ENCODE results near the gene RAMAC.

The RAMAC gene

GRCh38 chr15:82966671-82967071 is 19.3 kb upstream of the RAMAC start:
- no peak for DNase-seq

GRCh38 chr15:82968066-82968465 is 17.9 kb upstream of the RAMAC start:
- Histone ChIP-seq H3K4me1 (ENCODE audit: control insufficient read depth, insufficient read depth, low read length, poor library complexity, severe bottlenecking) (no peaks in the 10 kb centered on the region), H3K27me3 (replicated peaks; ENCODE audit: control insufficient read depth, insufficient read depth, low read length, poor library complexity, severe bottlenecking) (no peaks in the 10 kb centered on the region), H3K36me3 (ENCODE audit: control insufficient read depth, insufficient read depth, low read length) (no peaks in the 10 kb centered on the region), H3K9me3 (ENCODE audit: control insufficient read depth, low read length) (no peaks in the 10 kb centered on the region), H3K4me3 (ENCODE audit: insufficient read depth, low read depth, low read length, poor library complexity, severe bottlenecking) (no peak overlapping the region), H3K27ac (ENCODE audit: insufficient read depth, low read length, poor library complexity, severe bottlenecking) (no peak overlapping the region)
- no peak for DNase-seq

More at GRCh38 chr15:82966671-82967071, 19.3 kb upstream of the RAMAC start:
- no peaks in the 10 kb centered on the region for H3K27me3 ChIP-seq (replicated peaks; ENCODE audit: control insufficient read depth, insufficient read depth, low read length, poor library complexity, severe bottlenecking)
- H3K9me3 ChIP-seq (ENCODE audit: control insufficient read depth, low read length): no peaks in the 10 kb centered on the region
- no peak overlapping the region for H3K27ac ChIP-seq (ENCODE audit: insufficient read depth, low read length, poor library complexity, severe bottlenecking)
- no peaks in the 10 kb centered on the region for H3K4me1 ChIP-seq (ENCODE audit: control insufficient read depth, insufficient read depth, low read length, poor library complexity, severe bottlenecking)
- H3K4me3 ChIP-seq (ENCODE audit: insufficient read depth, low read depth, low read length, poor library complexity, severe bottlenecking): no peak overlapping the region
- H3K36me3 ChIP-seq (ENCODE audit: control insufficient read depth, insufficient read depth, low read length): no peaks in the 10 kb centered on the region

- Histone ChIP-seq H3K4me3 (ENCODE audit: insufficient read depth, low read depth, low read length, poor library complexity, severe bottlenecking) (no peak overlapping the region), H3K9me3 (ENCODE audit: control insufficient read depth, low read length) (no peaks in the 10 kb centered on the region), H3K4me1 (ENCODE audit: control insufficient read depth, insufficient read depth, low read length, poor library complexity, severe bottlenecking) (no peaks in the 10 kb centered on the region), H3K27ac (ENCODE audit: insufficient read depth, low read length, poor library complexity, severe bottlenecking) (no peak overlapping the region), H3K27me3 (replicated peaks; ENCODE audit: control insufficient read depth, insufficient read depth, low read length, poor library complexity, severe bottlenecking) (no peaks in the 10 kb centered on the region), H3K36me3 (ENCODE audit: control insufficient read depth, insufficient read depth, low read length) (no peaks in the 10 kb centered on the region)
- no peak for DNase-seq
Measured at GRCh38 chr15:82969353-82969752, 16.7 kb upstream of the RAMAC start.

- Histone ChIP-seq H3K4me3 (ENCODE audit: insufficient read depth, low read depth, low read length, poor library complexity, severe bottlenecking) (no peak overlapping the region), H3K27ac (ENCODE audit: insufficient read depth, low read length, poor library complexity, severe bottlenecking) (no peak overlapping the region), H3K4me1 (ENCODE audit: control insufficient read depth, insufficient read depth, low read length, poor library complexity, severe bottlenecking) (no peaks in the 10 kb centered on the region), H3K9me3 (ENCODE audit: control insufficient read depth, low read length) (no peaks in the 10 kb centered on the region), H3K36me3 (ENCODE audit: control insufficient read depth, insufficient read depth, low read length) (no peaks in the 10 kb centered on the region), H3K27me3 (replicated peaks; ENCODE audit: control insufficient read depth, insufficient read depth, low read length, poor library complexity, severe bottlenecking) (no peaks in the 10 kb centered on the region)
- no peak for DNase-seq
Measured at GRCh38 chr15:82970078-82970686, 15.8 kb upstream of the RAMAC start.

GRCh38 chr15:82970696-82971095 is 15.3 kb upstream of the RAMAC start:
- DNase-seq: no peak
- Histone ChIP-seq H3K27me3 (replicated peaks; ENCODE audit: control insufficient read depth, insufficient read depth, low read length, poor library complexity, severe bottlenecking) (no peaks in the 10 kb centered on the region), H3K27ac (ENCODE audit: insufficient read depth, low read length, poor library complexity, severe bottlenecking) (no peak overlapping the region), H3K4me3 (ENCODE audit: insufficient read depth, low read depth, low read length, poor library complexity, severe bottlenecking) (no peak overlapping the region), H3K36me3 (ENCODE audit: control insufficient read depth, insufficient read depth, low read length) (no peaks in the 10 kb centered on the region), H3K9me3 (ENCODE audit: control insufficient read depth, low read length) (no peaks in the 10 kb centered on the region), H3K4me1 (ENCODE audit: control insufficient read depth, insufficient read depth, low read length, poor library complexity, severe bottlenecking) (no peaks in the 10 kb centered on the region)

GRCh38 chr15:82971218-82971984 is 14.6 kb upstream of the RAMAC start:
- Histone ChIP-seq H3K27me3 (replicated peaks; ENCODE audit: control insufficient read depth, insufficient read depth, low read length, poor library complexity, severe bottlenecking) (no peaks in the 10 kb centered on the region), H3K27ac (ENCODE audit: insufficient read depth, low read length, poor library complexity, severe bottlenecking) (no peak overlapping the region), H3K4me3 (ENCODE audit: insufficient read depth, low read depth, low read length, poor library complexity, severe bottlenecking) (no peak overlapping the region), H3K4me1 (ENCODE audit: control insufficient read depth, insufficient read depth, low read length, poor library complexity, severe bottlenecking) (no peaks in the 10 kb centered on the region), H3K9me3 (ENCODE audit: control insufficient read depth, low read length) (no peaks in the 10 kb centered on the region), H3K36me3 (ENCODE audit: control insufficient read depth, insufficient read depth, low read length) (no peaks in the 10 kb centered on the region)
- DNase-seq: no peak

- Histone ChIP-seq H3K4me3 (ENCODE audit: insufficient read depth, low read depth, low read length, poor library complexity, severe bottlenecking) (no peak overlapping the region), H3K9me3 (ENCODE audit: control insufficient read depth, low read length) (no peaks in the 10 kb centered on the region), H3K36me3 (ENCODE audit: control insufficient read depth, insufficient read depth, low read length) (no peaks in the 10 kb centered on the region), H3K27me3 (replicated peaks; ENCODE audit: control insufficient read depth, insufficient read depth, low read length, poor library complexity, severe bottlenecking) (no peaks in the 10 kb centered on the region), H3K4me1 (ENCODE audit: control insufficient read depth, insufficient read depth, low read length, poor library complexity, severe bottlenecking) (no peaks in the 10 kb centered on the region), H3K27ac (ENCODE audit: insufficient read depth, low read length, poor library complexity, severe bottlenecking) (no peak overlapping the region)
- DNase-seq: no peak
Measured at GRCh38 chr15:82972990-82973389, 13.0 kb upstream of the RAMAC start.

GRCh38 chr15:82977076-82977475 is 8.9 kb upstream of the RAMAC start:
- Histone ChIP-seq H3K4me1 (ENCODE audit: control insufficient read depth, insufficient read depth, low read length, poor library complexity, severe bottlenecking) (no peaks in the 10 kb centered on the region), H3K36me3 (ENCODE audit: control insufficient read depth, insufficient read depth, low read length) (no peaks in the 10 kb centered on the region), H3K9me3 (ENCODE audit: control insufficient read depth, low read length) (no peaks in the 10 kb centered on the region), H3K27ac (ENCODE audit: insufficient read depth, low read length, poor library complexity, severe bottlenecking) (no peak overlapping the region), H3K27me3 (replicated peaks; ENCODE audit: control insufficient read depth, insufficient read depth, low read length, poor library complexity, severe bottlenecking) (no peaks in the 10 kb centered on the region), H3K4me3 (ENCODE audit: insufficient read depth, low read depth, low read length, poor library complexity, severe bottlenecking) (no peak overlapping the region)
- no peak for DNase-seq

GRCh38 chr15:82978438-82978837 is 7.6 kb upstream of the RAMAC start:
- Histone ChIP-seq H3K4me1 (ENCODE audit: control insufficient read depth, insufficient read depth, low read length, poor library complexity, severe bottlenecking) (no peaks in the 10 kb centered on the region), H3K27ac (ENCODE audit: insufficient read depth, low read length, poor library complexity, severe bottlenecking) (no peak overlapping the region), H3K9me3 (ENCODE audit: control insufficient read depth, low read length) (no peaks in the 10 kb centered on the region), H3K27me3 (replicated peaks; ENCODE audit: control insufficient read depth, insufficient read depth, low read length, poor library complexity, severe bottlenecking) (no peaks in the 10 kb centered on the region), H3K36me3 (ENCODE audit: control insufficient read depth, insufficient read depth, low read length) (no peaks in the 10 kb centered on the region), H3K4me3 (ENCODE audit: insufficient read depth, low read depth, low read length, poor library complexity, severe bottlenecking) (no peak overlapping the region)
- no peak for DNase-seq

- Histone ChIP-seq H3K27me3 (replicated peaks; ENCODE audit: control insufficient read depth, insufficient read depth, low read length, poor library complexity, severe bottlenecking) (no peaks in the 10 kb centered on the region), H3K4me1 (ENCODE audit: control insufficient read depth, insufficient read depth, low read length, poor library complexity, severe bottlenecking) (no peaks in the 10 kb centered on the region), H3K36me3 (ENCODE audit: control insufficient read depth, insufficient read depth, low read length) (no peaks in the 10 kb centered on the region), H3K4me3 (ENCODE audit: insufficient read depth, low read depth, low read length, poor library complexity, severe bottlenecking) (no peak overlapping the region), H3K27ac (ENCODE audit: insufficient read depth, low read length, poor library complexity, severe bottlenecking) (no peak overlapping the region), H3K9me3 (ENCODE audit: control insufficient read depth, low read length) (no peaks in the 10 kb centered on the region)
- no peak for DNase-seq
Measured at GRCh38 chr15:82979726-82980125, 6.3 kb upstream of the RAMAC start.
